ENCODE data around the gene CAMSAP2. TPM values are rescaled to one million over a fixed set of nuclear protein-coding genes. Genes with fewer than 3 reads are reported as not detected.

CAMSAP2 gene
- total RNA-seq, 6 donors from 2014 or later, result 19.9 to 45.1 (median 28.0) TPM

DNA sequence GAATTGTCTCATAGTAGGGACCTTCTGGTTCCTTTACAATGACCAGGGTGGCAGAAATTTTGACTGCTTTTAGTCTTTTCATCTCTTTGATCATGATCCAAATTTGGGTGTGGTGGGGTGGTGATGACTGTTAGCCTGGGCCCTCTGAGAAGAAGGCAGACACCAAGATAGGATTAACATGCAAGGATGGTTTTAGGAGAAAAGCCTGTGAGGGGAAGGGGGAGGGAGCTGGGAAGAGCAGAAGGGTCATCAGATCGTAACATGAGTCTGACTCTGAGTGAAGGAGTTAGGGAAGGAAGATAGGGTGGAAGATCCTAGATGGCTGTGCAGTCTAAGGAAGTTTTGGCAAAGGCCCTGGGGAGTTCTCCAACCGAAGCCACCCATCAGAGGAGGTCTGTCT, 28.5 kb upstream of the CAMSAP2 start:
- no peaks in the 10 kb centered on the region for H3K9me3 ChIP-seq
- no peak overlapping the region for H3K4me3 ChIP-seq
- 77 to 87% methylated on average over 2 of the region's 2 CpGs for WGBS, 2 donors
- DNase-seq, result no peak
- no peaks in the 10 kb centered on the region for H3K36me3 ChIP-seq
- TF ChIP-seq POLR2AphosphoS5 (IDR thresholded peaks at IDR 0.05), result no peak
- no peak for ATAC-seq (ENCODE audit: low FRiP score in 2 of 2)
- H3K4me1 ChIP-seq, result no peaks in the 10 kb centered on the region
- H3K27me3 ChIP-seq, result no peaks in the 10 kb centered on the region
- H3K27ac ChIP-seq, result no peak overlapping the region

- no peaks in the 10 kb centered on the region for H3K27me3 ChIP-seq
- H3K36me3 ChIP-seq, result no peaks in the 10 kb centered on the region
- no peak overlapping the region for H3K27ac ChIP-seq
- H3K4me1 ChIP-seq, result no peaks in the 10 kb centered on the region
- H3K9me3 ChIP-seq, result no peaks in the 10 kb centered on the region
- no peak for TF ChIP-seq EP300 (IDR thresholded peaks at IDR 0.05)
- TF ChIP-seq POLR2AphosphoS5 (IDR thresholded peaks at IDR 0.05), result no peak
- TF ChIP-seq CTCF (IDR thresholded peaks at IDR 0.05), result no peak
- TF ChIP-seq POLR2A (IDR thresholded peaks at IDR 0.05), result no peak
- ATAC-seq (ENCODE audit: low FRiP score in 2 of 2) (no peak), DNase-seq (no peak)
- 84 to 96% methylated on average over 2 of the region's 2 CpGs for WGBS, 2 donors
- H3K4me3 ChIP-seq, result no peak overlapping the region
These were observed 24.0 kb upstream of the CAMSAP2 start for GRCh38 chr1:200714504-200715187.

GRCh38 chr1:200720199-200720598, 18.5 kb upstream of the CAMSAP2 start:
- Histone ChIP-seq H3K9me3 (no peaks in the 10 kb centered on the region), H3K4me1 (no peaks in the 10 kb centered on the region), H3K36me3 (no peaks in the 10 kb centered on the region), H3K4me3 (no peak overlapping the region), H3K27ac (no peak overlapping the region), H3K27me3 (no peaks in the 10 kb centered on the region)
- TF ChIP-seq POLR2AphosphoS5 (IDR thresholded peaks at IDR 0.05) (no peak), CTCF (IDR thresholded peaks at IDR 0.05) (no peak), POLR2A (IDR thresholded peaks at IDR 0.05) (no peak), EP300 (IDR thresholded peaks at IDR 0.05) (no peak)
- DNase-seq, result no peak
- ATAC-seq (ENCODE audit: low FRiP score in 2 of 2), result no peak
- 95 to 100% methylated on average over 1 of the region's 1 CpG for WGBS, 2 donors

- Histone ChIP-seq H3K9me3 (no peaks in the 10 kb centered on the region), H3K4me1 (no peaks in the 10 kb centered on the region), H3K4me3 (no peak overlapping the region), H3K27ac (no peak overlapping the region), H3K27me3 (no peaks in the 10 kb centered on the region), H3K36me3 (no peaks in the 10 kb centered on the region)
- DNase-seq (no peak), ATAC-seq (ENCODE audit: low FRiP score in 2 of 2) (no peak)
- TF ChIP-seq POLR2A (IDR thresholded peaks at IDR 0.05) (no peak), CTCF (IDR thresholded peaks at IDR 0.05) (no peak), EP300 (IDR thresholded peaks at IDR 0.05) (no peak), POLR2AphosphoS5 (IDR thresholded peaks at IDR 0.05) (no peak)
These were observed 14.6 kb upstream of the CAMSAP2 start for GRCh38 chr1:200724064-200724463.

GRCh38 chr1:200727257-200727656, 11.4 kb upstream of the CAMSAP2 start:
- 88 to 91% methylated on average over 2 of the region's 2 CpGs for WGBS, 2 donors
- no peaks in the 10 kb centered on the region for H3K36me3 ChIP-seq
- no peak overlapping the region for H3K27ac ChIP-seq
- H3K4me3 ChIP-seq, result no peak overlapping the region
- H3K27me3 ChIP-seq, result no peaks in the 10 kb centered on the region
- TF ChIP-seq POLR2A (IDR thresholded peaks at IDR 0.05), result no peak
- TF ChIP-seq CTCF (IDR thresholded peaks at IDR 0.05), result no peak
- TF ChIP-seq POLR2AphosphoS5 (IDR thresholded peaks at IDR 0.05), result no peak
- no peak for TF ChIP-seq EP300 (IDR thresholded peaks at IDR 0.05)
- no peaks in the 10 kb centered on the region for H3K4me1 ChIP-seq
- no peak for DNase-seq
- no peak for ATAC-seq (ENCODE audit: low FRiP score in 2 of 2)
- H3K9me3 ChIP-seq, result no peaks in the 10 kb centered on the region

All from upper lobe of left lung (tissue), 6 donors.